HG03469 (cell line): ENCODE data around the gene HMCN2.
A peak's percentile ranks its signal among the peaks of the same experiment; 100 is the strongest.
"Not testable (repeated sequence)": the region's sequence is repeated elsewhere in the genome, so short reads cannot be mapped to it uniquely, and the experiment has no call there.

Experiments used
- ATAC-seq: cut with Tn5 transposase; IDR thresholded peaks from one replicate; pipeline ENCODE4 v1.9.1; 2021; ENCODE audit warnings: mild to moderate bottlenecking, moderate library complexity, moderate number of reproducible peaks; ENCODE audit not compliant: unreplicated experiment

HMCN2 gene

DNA sequence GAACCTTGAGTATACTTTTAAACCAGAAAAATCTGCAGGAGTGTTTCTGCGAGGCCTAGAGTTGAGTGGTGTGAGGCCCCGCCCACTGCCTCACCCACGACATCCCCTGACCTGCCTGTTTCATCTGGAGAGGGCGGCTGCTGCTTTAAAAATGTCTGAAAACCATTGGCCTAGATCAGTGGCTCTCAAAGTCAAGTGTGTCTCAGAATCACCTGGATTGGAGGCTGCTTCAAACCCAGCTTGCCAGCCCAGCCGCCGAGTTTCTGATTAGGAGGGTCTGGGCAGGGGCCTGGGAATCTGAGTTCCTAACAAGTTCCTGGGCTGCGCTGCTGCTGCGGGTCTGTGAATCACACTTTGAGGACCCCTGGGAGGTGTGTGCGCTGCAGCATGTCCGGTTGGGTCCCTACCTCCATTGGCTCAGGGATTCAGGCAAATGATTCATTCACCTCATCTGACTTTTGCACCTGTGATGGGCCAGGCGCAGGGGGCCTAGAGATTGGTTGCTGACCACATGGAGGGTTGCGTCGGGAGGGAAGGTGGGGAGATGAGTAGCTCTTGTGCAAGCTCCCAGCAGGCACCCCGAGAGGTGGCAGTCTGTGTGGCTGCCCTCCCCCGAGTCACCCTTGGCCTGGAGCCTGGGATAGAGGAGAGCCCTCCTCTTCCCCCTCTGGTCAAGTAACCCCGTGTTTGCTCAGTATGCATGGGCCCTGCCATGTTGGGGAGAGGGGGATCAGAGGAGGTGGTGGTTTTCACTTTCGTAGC lies 27.6 kb upstream of the HMCN2 start:
- no peak for ATAC-seq

DNA sequence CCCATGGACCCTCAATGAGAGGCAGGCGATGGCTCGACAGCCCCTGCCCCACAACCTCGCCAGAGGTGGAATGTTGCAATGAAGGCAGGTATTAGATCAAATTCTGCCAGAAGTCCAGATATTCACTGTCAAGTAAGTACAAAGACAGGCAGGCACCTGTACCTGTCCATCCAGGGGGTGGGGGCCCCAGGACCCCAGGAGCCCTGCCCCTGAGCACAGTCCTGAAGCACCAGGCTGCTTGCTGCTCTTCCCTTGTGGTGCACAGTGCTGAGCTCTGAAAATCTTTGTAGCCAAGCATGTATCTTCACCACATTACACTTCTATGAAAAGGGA lies 26.2 kb upstream of the HMCN2 start:
- no peak for ATAC-seq

- ATAC-seq = peak; percentile 45
Measured at GRCh38 chr9:130239741-130240241, 25.8 kb upstream of the HMCN2 start.

GRCh38 chr9:130240410-130241197 lies 25.0 kb upstream of the HMCN2 start:
- no peak for ATAC-seq

DNA sequence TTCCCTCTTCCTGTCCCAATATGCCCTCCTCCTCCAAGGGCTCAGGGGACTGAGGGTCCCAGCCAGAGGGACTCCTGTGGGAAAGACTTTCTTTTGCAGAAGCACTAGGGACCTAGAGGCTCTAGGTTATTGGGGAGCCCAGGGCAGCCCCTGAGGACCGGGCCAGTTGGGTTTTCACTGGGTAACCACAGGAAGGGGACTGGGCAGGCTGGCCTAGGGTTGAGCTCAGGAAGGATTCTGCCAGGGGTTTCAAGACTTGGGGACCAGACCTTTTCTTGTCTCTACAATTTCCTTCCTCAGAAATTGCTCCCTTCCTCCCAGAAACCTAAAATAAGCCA lies 24.4 kb upstream of the HMCN2 start:
- ATAC-seq = no peak

GRCh38 chr9:130242270-130243014 lies 23.1 kb upstream of the HMCN2 start:
- no peak for ATAC-seq

- ATAC-seq = no peak
Measured at GRCh38 chr9:130243015-130243881, 22.3 kb upstream of the HMCN2 start.

DNA sequence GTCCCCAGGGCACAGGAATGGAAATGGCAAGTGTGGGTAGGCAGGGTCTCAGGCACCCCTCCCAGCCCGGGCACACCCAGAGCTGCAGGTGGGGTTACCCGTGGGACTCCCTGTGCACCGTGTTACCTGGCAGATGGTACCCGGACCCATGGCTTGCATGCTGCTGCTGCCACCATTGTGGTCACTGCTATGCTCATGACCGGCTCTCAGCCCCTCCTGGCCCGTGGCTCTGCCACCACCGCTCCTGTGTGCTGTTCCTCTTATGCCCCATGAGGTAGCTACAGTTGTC lies 21.7 kb upstream of the HMCN2 start:
- no peak for ATAC-seq

DNA sequence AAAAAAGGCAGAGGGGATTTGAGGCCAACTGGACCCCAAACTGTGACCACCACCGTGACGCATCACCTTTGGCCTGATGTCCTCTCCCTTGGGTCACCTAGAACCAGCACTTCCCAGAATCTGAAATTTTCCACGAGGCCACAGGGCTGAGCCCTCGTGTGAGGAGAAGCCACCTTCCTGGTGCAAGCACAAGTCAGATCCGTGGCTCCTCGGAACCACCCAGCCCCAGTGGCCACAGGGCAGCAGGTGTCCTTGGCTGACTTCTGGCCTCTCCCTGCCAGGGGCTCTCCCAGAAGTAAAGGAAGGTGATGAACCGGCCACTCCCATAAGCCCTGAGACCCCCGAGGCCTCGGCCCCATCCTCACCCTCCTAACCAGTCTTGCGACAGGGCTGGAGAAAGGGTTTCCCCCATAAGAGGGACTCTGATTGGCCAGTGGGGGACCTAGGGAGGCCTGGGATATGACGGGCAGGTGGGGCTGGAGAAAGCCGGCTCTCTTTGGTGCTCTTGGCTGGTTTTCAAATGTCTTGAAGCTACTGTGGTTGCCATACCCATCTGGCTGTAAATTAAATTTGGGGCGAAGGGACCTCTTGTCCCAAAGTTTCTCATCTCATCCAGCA lies 20.9 kb upstream of the HMCN2 start:
- no peak for ATAC-seq

DNA sequence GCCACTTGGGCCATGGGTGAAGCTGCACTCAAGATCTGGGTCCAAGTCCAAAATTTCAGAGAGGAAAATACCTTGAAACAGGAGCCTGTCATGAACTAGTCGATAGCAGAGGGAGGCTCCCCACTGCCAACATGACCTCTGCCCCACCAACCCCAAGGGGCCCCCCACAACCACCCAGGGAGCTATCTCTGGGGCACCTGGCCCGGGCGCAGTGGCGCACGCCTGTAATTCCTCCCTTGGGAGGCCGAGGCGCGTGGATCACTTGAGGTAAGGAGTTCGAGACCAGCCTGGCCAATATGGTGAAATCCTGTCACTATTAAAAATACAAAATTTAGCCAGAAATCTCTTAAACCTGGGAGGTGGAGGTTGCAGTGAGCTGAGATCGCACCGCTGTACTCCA lies 20.1 kb upstream of the HMCN2 start:
- no peak for ATAC-seq

- no peak for ATAC-seq
Measured at GRCh38 chr9:130246126-130246525, 19.4 kb upstream of the HMCN2 start.

DNA sequence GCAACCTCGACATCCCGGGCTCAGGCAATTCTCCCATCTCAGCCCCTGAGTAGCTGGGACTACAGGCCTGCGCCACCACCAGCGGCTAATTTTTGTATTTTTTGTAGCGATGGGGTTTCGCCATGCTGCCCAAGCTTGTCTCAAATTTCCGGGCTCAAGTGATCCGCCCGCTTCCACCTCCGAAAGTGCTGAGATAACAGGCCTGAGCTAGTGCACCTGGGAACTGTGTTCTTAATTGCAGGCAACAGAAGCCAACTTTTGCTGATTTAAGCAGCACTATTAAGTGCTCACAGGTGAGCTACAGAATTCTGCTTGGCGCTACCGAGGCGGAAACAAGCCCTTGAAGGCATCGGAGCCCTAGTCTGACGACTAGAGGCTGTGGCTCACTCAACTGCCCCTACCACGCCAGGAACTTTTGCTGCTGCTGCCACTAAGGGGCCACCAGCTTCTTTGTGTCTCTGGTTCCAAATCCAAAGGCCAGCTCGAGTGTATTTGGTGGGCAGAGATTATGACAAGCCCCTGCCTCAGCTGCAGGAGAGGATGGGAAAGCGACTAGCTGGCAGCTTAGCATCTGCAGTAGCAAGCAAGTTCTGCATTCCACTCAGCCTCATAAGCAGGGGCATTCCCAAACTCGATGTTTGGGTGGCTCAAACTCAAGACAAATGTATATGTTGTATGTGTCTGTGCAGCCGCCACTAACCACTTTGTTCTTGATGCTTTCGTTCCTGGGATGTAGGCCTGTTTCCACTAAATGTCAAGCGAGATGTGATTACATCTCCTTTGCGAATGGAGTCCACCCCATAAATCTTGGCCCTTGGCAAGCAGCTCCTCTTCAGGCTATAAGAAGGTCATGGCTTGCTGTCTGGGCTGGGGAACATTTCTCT lies 10.6 kb upstream of the HMCN2 start:
- ATAC-seq = no peak

DNA sequence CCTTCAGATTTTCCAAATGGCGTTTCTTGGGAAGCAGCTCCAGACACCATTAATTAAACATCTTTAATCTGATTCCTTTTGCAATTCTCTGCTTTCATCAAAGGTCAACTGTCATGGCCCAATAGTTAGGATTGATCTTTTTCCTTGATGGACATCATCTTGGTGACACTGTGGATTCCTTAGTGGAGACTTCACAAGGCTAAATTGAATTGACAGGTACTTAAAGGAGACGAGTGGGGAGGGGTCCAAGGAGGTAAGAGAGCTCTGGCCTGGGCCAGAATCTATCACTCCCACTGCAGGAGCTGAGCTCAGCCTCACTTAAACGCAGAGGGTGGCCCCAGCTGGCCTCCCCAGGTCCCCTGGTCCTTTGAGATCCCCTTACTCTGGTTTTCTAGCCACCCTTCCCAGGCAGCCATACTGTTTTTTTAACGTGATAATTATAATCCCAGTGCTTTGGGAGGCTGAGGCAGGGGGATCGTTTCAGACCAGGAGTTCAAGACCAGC lies 9.9 kb upstream of the HMCN2 start:
- ATAC-seq = no peak

GRCh38 chr9:130256644-130257043 lies 8.9 kb upstream of the HMCN2 start:
- ATAC-seq = no peak

GRCh38 chr9:130258137-130258536 lies 7.4 kb upstream of the HMCN2 start:
- ATAC-seq = not testable (repeated sequence)

DNA sequence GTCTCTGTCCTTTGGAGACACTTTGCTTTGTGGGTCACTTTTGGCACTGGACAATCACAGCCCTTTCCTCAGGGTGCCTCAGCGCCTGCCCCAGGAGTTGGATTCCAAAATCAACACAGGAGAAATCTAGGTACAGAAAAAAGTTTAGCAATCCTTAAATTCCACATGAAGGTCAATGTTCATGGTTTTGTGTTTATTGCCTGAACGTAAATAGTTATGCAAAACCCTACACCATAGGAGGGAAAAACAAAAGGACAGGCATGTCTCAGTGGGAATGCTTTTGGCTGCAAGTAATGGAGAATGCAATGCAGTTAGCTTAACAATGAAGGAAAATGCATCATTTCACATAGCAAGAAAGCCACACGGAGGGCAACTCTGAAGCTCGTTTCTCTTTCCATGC lies 6.5 kb upstream of the HMCN2 start:
- no peak for ATAC-seq

DNA sequence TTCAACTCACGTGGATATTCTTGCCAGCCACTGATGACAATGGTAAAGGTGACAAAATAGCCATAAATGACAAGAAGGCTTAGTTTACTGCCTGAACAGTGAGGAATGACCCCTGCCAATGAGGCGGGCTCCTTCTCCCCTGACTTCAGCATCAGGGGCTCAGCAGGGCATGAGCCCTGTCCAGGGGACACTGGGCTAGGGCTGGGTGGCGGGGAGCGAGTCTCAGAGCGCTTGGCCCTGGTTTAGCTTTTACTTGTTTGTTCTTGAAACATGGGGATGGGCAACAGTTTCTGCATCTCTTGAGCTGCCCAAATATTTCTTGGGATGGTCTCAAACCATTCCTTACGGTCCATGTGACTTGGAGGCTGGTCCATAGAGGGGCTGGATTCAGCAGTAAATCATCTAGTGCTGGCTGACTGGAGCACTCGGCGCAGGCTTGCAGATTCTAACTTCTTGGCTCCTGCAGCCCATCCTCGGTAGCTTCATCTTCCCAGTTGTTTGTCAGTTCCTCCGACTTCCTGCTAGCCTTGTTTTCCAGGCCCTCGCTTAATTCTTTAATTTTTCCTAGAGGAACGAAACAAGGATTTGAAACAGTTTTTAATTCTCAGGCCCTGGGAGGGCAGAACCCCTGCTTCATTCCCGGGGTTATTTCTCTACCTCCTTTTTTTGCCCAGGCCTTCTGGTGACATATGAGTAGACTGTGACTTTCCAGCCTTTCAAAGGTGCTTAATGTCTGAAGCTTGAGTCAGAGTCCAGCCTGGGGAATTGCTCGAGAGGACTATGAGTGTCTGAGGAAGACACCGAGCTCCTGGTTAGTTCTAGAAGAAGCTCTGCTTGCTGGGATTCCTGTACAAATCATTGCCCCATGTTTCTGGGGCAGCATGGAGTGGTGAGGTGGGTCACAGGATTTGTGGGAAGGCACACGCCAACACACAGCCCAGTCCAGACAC lies 4.5 kb upstream of the HMCN2 start:
- no peak for ATAC-seq

DNA sequence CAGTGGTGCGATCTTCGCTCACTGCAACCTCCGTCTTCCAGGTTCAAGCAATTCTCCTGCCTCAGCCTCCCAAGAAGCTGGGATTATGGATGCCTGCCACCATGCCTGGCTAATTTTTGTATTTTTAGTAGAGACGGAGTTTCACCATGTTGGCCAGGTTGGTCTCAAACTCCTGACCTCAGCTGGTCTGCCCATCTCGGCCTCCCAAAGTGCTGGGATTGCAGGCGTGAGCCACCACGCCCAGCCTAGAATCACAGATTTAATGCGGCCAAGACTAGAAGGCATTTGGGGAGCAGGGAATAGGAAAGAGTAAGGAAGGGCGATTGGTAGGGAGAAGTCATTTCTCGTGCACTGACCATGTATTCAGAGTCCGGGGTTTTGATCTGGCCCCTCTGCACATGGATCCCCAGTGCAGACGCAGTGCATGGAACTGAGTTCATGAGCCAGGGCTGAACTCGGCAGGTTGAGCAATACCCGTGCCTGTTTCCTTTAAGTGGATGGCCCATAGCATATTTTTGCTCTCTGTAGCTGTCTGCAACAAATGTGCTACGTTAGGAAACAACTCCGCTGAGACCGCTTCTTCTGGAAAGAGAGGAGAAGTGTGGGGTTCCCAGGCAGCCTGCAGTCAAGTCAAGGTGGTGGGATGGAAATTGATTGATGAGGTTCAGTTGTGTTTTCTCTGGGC lies 3.4 kb upstream of the HMCN2 start:
- no peak for ATAC-seq
